ENCODE results near the gene CST3. TPM values are rescaled to one million over a fixed set of nuclear protein-coding genes. Genes with fewer than 3 reads are reported as not detected.

Gene CST3
- total and polyA plus RNA-seq, 2 of the 8 experiments (the other 6 are each of a cell fraction or from before 2014, with no cell fraction given) = 53.2 to 184 TPM

DNA sequence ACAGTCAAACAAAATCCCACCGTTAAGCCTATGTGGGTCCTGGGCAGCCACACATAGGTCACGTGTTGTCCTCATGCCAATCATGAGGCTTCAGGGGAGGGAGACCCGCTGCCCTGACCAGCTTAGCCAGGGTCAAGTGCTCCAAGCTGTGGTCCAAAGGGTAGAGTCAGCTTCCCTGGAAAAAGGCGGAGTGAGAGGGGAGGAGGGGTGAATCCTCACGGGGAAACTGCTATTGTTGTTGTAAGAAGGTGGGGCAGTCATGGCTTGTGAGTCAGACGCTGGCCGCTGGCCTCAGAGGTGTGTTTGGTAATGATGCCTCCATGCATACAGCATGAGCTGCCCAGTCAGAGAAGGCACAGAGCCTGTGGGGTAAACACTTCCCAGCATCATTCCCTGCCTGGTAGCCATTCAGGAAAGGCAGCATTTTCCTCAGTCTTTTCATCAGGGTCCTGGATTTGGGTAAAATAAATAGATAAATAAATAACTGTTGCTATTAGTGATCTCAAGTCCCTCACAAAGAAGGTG is 8.7 kb downstream of the CST3 start:
- no peak overlapping the region for H2BK120ac ChIP-seq (replicated peaks; ENCODE audit: low read depth, low read length)
- H3K9ac ChIP-seq (replicated peaks in 1 of 4; ENCODE audit: extremely low read depth in 1 of 4, low read depth in 3 of 4, low read length in 3 of 4) = no peak overlapping the region
- no peaks in the 10 kb centered on the region for H3K36me3 ChIP-seq (ENCODE audit: control insufficient read depth in 2 of 4, insufficient read depth in 4 of 4, low read length in 3 of 4)
- H2BK5ac ChIP-seq (ENCODE audit: low read depth, low read length) = no peak overlapping the region
- no peak overlapping the region for H4K8ac ChIP-seq (ENCODE audit: extremely low read depth, insufficient read depth, low read length)
- H3K18ac ChIP-seq (ENCODE audit: extremely low read depth, low read length) = no peak overlapping the region
- no peak overlapping the region for H3K56ac ChIP-seq (replicated peaks; ENCODE audit: insufficient read length, low read depth, low read length)
- H3K79me1 ChIP-seq (ENCODE audit: low read depth, low read length) = no peaks in the 10 kb centered on the region; the same call in 1 of the 2 replicates
- H2AK5ac ChIP-seq (ENCODE audit: low read depth, low read length) = no peak overlapping the region
- no peak overlapping the region for H3K4ac ChIP-seq (replicated peaks; ENCODE audit: insufficient read length, low read depth, low read length)
- H2BK20ac ChIP-seq (ENCODE audit: low read length) = no peak overlapping the region
- H3K27me3 ChIP-seq (replicated peaks in 1 of 4; ENCODE audit: control insufficient read depth in 3 of 4, extremely low read depth in 1 of 4, insufficient read depth in 3 of 4, low read length in 3 of 4) = no peaks in the 10 kb centered on the region
- no peak overlapping the region for H3K27ac ChIP-seq (ENCODE audit: low read depth, low read length)
- H2BK15ac ChIP-seq (ENCODE audit: low read length) = no peak overlapping the region
- H3K4me2 ChIP-seq (ENCODE audit: insufficient read depth in 1 of 2, low read depth in 2 of 2, low read length in 2 of 2) = no peak overlapping the region
- H3K23ac ChIP-seq (ENCODE audit: insufficient read length) = no peak overlapping the region
- CTCF ChIA-PET (ENCODE audit: partially characterized antibody) = interaction anchor here (0.9 to 1.1 kb wide), 2 partner anchors 8 to 191 kb away, joined by 3 to 4 read pairs; no protein-coding TSS in a partner anchor
- no peak overlapping the region for H4K5ac ChIP-seq (ENCODE audit: insufficient read length, low read depth, low read length)
- DNase-seq (ENCODE audit: low read depth in 1 of 2, low spot score in 2 of 2) (no peak), FAIRE-seq (no peak)
- 79% methylated on average over 7 of the region's 7 CpGs; no CpG with 5 or more reads in 1 of the 2 experiments for WGBS, 2 experiments (ENCODE audit: extremely low coverage in 1 of 2, insufficient coverage in 1 of 2, insufficient read length in 1 of 2, insufficient replicate concordance in 2 of 2, low coverage in 1 of 2, low lambda C conversion rate in 2 of 2, missing lambda C conversion rate in 1 of 2)
- no peaks in the 10 kb centered on the region for H3K9me3 ChIP-seq (ENCODE audit: insufficient read depth in 2 of 2, low read depth in 1 of 2, low read length in 1 of 2)
- no peaks in the 10 kb centered on the region for H3K23me2 ChIP-seq (ENCODE audit: low read depth, low read length)
- no peaks in the 10 kb centered on the region for H3K79me2 ChIP-seq (ENCODE audit: control insufficient read depth in 1 of 2, insufficient read depth in 2 of 2, low read length in 2 of 2)
- POLR2A ChIA-PET (ENCODE audit: partially characterized antibody) = interaction anchor here (1.2 kb wide), 1 partner anchor 8 kb away, joined by 4 read pairs; the partner anchor contains the start of gene CST3
- peak overlapping the region; percentile 79; the same call in 1 of the 2 replicates for H2BK12ac ChIP-seq (ENCODE audit: low read depth, low read length)
- no peak overlapping the region for H3K4me3 ChIP-seq (ENCODE audit: extremely low read depth in 1 of 4, insufficient read depth in 2 of 4, low read depth in 3 of 4, low read length in 4 of 4)
- H4K91ac ChIP-seq (replicated peaks; ENCODE audit: insufficient read length, low read length) = no peak overlapping the region
- peaks cover 0 to 4% (median 1%) of the 10 kb centered on the region in 4 experiments; a peak in 2 of 7 replicates for H3K4me1 ChIP-seq (replicated peaks in 1 of 4; ENCODE audit: control insufficient read depth in 3 of 4, insufficient read depth in 4 of 4, low read length in 3 of 4)
- H4K20me1 ChIP-seq (replicated peaks in 1 of 2; ENCODE audit: control insufficient read depth in 1 of 2, insufficient read depth in 2 of 2, low read length in 2 of 2) = no peaks in the 10 kb centered on the region
- no peak overlapping the region for H2AFZ ChIP-seq (ENCODE audit: low read length)
- H3K14ac ChIP-seq (ENCODE audit: insufficient read length) = no peak overlapping the region
- no peak for TF ChIP-seq CEBPB (IDR thresholded peaks at IDR 0.05; ENCODE audit: low read depth, low read length)
- TF ChIP-seq, protein P1, sequence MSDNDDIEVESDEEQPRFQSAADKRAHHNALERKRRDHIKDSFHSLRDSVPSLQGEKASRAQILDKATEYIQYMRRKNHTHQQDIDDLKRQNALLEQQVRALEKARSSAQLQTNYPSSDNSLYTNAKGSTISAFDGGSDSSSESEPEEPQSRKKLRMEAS (IDR thresholded peaks at IDR 0.05) = no peak
- TF ChIP-seq EGR1 (IDR thresholded peaks at IDR 0.05; ENCODE audit: borderline replicate concordance, low read depth, low read length) = no peak
- no peak for TF ChIP-seq JUN (IDR thresholded peaks at IDR 0.05; ENCODE audit: low read depth, low read length)
- no peak for TF ChIP-seq RFX5 (IDR thresholded peaks at IDR 0.05; ENCODE audit: borderline replicate concordance, low read depth, low read length)
- no peak for TF ChIP-seq CTBP2 (IDR thresholded peaks at IDR 0.05; ENCODE audit: borderline replicate concordance, insufficient read depth, insufficient read length, low read length)
- no peak for TF ChIP-seq TCF12 (IDR thresholded peaks at IDR 0.05; ENCODE audit: low read depth, low read length)
- TF ChIP-seq CREB1 (IDR thresholded peaks at IDR 0.05) = no peak
- TF ChIP-seq YY1 (IDR thresholded peaks at IDR 0.05; ENCODE audit: low read depth, low read length) = no peak
- no peak for TF ChIP-seq POLR2AphosphoS5 (IDR thresholded peaks at IDR 0.05; ENCODE audit: low read depth, low read length)

Measured in H1 (cell line).